Activated naive CD8-positive, alpha-beta T cell (primary cell): ENCODE results near the gene ITPR2.
"Not testable (repeated sequence)": the region's sequence is repeated elsewhere in the genome, so short reads cannot be mapped to it uniquely, and the experiment has no call there.

ENCODE experiments used
- H3K27ac Mint-ChIP-seq: one replicate; pipeline ENCODE4 v1.8.0; 2021; ENCODE audit warnings: mixed read lengths
- H3K27me3 Mint-ChIP-seq: one replicate; pipeline ENCODE4 v1.8.0; 2021; ENCODE audit warnings: mixed read lengths
- H3K36me3 Mint-ChIP-seq: one replicate; pipeline ENCODE4 v1.8.0; 2021; ENCODE audit warnings: mixed read lengths
- H3K4me1 Mint-ChIP-seq: one replicate; pipeline ENCODE4 v1.8.0; 2021; ENCODE audit warnings: low read depth, mixed read lengths
- H3K4me3 Mint-ChIP-seq: one replicate; pipeline ENCODE4 v1.8.0; 2021; ENCODE audit warnings: mild to moderate bottlenecking, mixed read lengths
- H3K9me3 Mint-ChIP-seq: one replicate; pipeline ENCODE4 v1.8.0; 2021; ENCODE audit warnings: low read depth, mixed read lengths

ITPR2 gene

GRCh38 chr12:26610774-26611173 lies 222.2 kb downstream of the ITPR2 start:
- Mint-ChIP-seq H3K27ac (no peak overlapping the region), H3K36me3 (peaks cover 5% of the 10 kb centered on the region), H3K27me3 (no peaks in the 10 kb centered on the region), H3K4me3 (no peak overlapping the region), H3K9me3 (no peaks in the 10 kb centered on the region), H3K4me1 (no peaks in the 10 kb centered on the region)

GRCh38 chr12:26609986-26610385 lies 223.0 kb downstream of the ITPR2 start:
- H3K27me3 Mint-ChIP-seq: no peaks in the 10 kb centered on the region
- H3K9me3 Mint-ChIP-seq: no peaks in the 10 kb centered on the region
- H3K4me3 Mint-ChIP-seq: no peak overlapping the region
- H3K27ac Mint-ChIP-seq: no peak overlapping the region
- H3K4me1 Mint-ChIP-seq: no peaks in the 10 kb centered on the region
- H3K36me3 Mint-ChIP-seq: peaks cover 5% of the 10 kb centered on the region

- Mint-ChIP-seq H3K36me3 (peaks cover 8% of the 10 kb centered on the region), H3K4me3 (no peak overlapping the region), H3K27me3 (no peaks in the 10 kb centered on the region), H3K4me1 (no peaks in the 10 kb centered on the region), H3K27ac (no peak overlapping the region), H3K9me3 (no peaks in the 10 kb centered on the region)
Observed at GRCh38 chr12:26608706-26609105, 224.3 kb downstream of the ITPR2 start.

DNA sequence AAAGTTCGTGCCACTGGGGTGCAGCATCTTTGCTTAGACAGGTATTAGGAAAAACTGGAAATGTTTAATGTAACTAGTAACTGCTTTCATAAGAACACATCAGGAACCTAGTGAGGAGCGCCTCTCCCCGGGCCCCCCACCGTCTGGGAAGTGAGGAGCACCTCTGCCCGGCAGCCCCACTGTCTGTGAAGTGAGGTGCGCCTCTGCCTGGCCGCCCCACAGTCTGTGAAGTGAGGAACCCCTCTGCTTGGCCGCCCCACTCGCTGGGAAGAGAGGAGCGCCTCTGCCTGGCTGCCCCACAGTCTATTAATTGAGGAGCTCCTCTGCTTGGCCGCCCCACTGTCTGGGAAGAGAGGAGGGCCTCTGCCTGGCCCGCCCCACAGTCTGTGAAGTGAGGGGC lies 224.7 kb downstream of the ITPR2 start:
- Mint-ChIP-seq H3K9me3 (no peaks in the 10 kb centered on the region), H3K36me3 (peaks cover 11% of the 10 kb centered on the region), H3K27me3 (no peaks in the 10 kb centered on the region), H3K27ac (no peak overlapping the region), H3K4me3 (no peak overlapping the region), H3K4me1 (no peaks in the 10 kb centered on the region)

DNA sequence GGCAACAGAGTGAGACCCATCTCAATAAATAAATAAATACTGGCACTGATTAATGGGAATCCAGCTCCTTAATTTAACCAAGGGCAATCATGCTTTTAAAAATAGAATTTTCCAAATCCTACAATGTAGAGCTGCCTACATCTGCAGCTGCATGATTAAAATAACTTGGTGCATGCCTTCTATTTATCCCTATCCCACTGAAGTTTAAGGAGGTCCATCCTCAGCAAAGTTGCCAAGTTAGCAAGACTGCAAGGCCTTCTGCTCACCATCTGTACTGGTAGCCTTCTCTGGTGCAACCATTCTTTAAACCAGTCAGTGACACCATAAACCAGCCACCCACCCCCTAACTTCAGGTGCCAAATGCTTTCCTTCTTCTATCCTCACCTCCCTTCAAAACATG lies 226.1 kb downstream of the ITPR2 start:
- Mint-ChIP-seq H3K4me3 (no peak overlapping the region), H3K9me3 (no peaks in the 10 kb centered on the region), H3K27ac (no peak overlapping the region)

DNA sequence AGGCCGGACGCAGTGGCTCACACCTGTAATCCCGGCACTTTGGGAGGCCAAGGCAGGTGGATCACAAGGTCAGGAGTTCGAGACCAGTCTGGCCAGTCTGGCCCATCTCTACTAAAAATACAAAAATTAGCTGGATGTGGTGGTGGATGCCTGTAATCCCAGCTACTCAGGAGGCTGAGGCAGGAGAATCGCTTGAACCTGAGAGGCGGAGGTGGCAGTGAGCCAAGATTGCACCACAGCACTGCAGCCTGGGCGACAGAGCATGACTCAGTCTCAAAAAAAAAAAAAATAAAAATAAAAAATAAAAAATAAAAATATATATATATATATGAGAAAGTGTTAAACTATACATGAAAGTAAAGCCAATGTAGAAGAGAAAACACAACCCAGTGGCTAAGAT lies 228.2 kb downstream of the ITPR2 start:
- peaks cover 23% of the 10 kb centered on the region for H3K36me3 Mint-ChIP-seq
- H3K9me3 Mint-ChIP-seq, H3K27me3 Mint-ChIP-seq, H3K4me3 Mint-ChIP-seq, H3K4me1 Mint-ChIP-seq, H3K27ac Mint-ChIP-seq: not testable (repeated sequence)

More for the DNA sequence above, 226.1 kb downstream of the ITPR2 start:
- no peaks in the 10 kb centered on the region for H3K4me1 Mint-ChIP-seq
- H3K36me3 Mint-ChIP-seq: peaks cover 12% of the 10 kb centered on the region
- H3K27me3 Mint-ChIP-seq: no peaks in the 10 kb centered on the region

GRCh38 chr12:26599096-26599695 lies 233.8 kb downstream of the ITPR2 start:
- no peak overlapping the region for H3K27ac Mint-ChIP-seq
- H3K36me3 Mint-ChIP-seq: peaks cover 40% of the 10 kb centered on the region
- H3K9me3 Mint-ChIP-seq: peaks cover 5% of the 10 kb centered on the region
- H3K4me3 Mint-ChIP-seq: no peak overlapping the region
- H3K27me3 Mint-ChIP-seq: no peaks in the 10 kb centered on the region
- no peaks in the 10 kb centered on the region for H3K4me1 Mint-ChIP-seq

DNA sequence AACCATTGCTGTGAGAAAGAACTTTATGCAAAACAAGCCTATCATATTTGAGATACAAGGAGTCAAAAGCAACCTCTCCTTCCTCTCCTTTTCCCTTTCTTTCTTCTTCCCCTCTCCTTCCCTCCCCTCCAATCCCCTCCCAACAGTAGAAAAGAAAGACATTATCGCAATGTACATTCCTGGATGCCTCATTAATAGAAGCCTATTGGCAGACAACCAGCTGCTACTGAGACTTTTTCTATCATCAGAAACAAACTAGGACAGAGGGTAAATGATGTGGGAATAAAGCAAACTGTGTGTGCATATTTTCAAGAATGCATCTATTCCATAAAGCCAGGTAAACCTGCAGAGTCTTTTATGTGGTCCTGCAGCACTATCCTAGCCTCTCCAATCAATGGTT lies 237.2 kb downstream of the ITPR2 start:
- H3K27me3 Mint-ChIP-seq: no peaks in the 10 kb centered on the region
- H3K27ac Mint-ChIP-seq: no peak overlapping the region
- peaks cover 57% of the 10 kb centered on the region for H3K36me3 Mint-ChIP-seq
- H3K4me1 Mint-ChIP-seq: no peaks in the 10 kb centered on the region
- H3K9me3 Mint-ChIP-seq: peaks cover 5% of the 10 kb centered on the region
- H3K4me3 Mint-ChIP-seq: no peak overlapping the region

DNA sequence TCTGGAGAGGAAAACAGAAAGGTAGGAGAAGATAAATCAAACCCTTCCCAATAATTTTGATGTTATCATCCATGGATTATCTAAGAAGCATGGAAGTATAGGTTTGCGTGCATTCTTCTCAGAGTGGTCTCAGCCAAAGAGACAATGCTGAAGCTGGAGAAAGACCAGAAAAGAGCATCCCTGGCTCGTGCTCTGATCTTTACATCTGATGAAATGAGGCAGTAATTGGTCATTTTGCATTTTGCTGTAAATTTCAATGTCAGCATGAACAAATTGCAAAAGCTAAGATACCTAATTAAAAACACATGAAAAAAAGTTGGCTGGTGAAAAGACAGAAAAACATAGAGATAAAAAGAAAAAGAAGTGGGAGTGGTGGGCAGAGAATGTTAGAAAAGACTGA lies 252.4 kb downstream of the ITPR2 start:
- H3K27ac Mint-ChIP-seq: no peak overlapping the region
- no peaks in the 10 kb centered on the region for H3K9me3 Mint-ChIP-seq
- H3K4me3 Mint-ChIP-seq: no peak overlapping the region
- peaks cover 16% of the 10 kb centered on the region for H3K4me1 Mint-ChIP-seq
- H3K27me3 Mint-ChIP-seq: no peaks in the 10 kb centered on the region
- peaks cover 18% of the 10 kb centered on the region for H3K36me3 Mint-ChIP-seq

DNA sequence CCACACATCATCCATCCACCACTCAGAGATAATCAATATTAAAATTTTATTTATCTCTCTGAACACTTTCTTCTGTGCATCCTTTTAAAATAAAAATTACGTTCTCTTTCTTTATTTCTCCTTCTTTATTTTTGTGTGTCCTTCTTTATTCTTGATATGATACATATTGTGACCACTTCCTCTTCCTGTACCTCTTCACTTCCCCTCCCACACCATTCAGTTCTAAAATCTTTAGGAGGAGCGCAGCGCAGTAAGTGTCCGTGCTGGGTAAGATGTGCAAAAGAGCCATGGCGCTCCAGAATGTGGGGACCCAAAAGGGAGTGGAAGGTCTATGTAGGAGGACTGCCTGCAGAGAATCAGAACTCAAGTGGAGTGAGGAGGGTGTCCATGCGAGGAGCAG lies 256.7 kb downstream of the ITPR2 start:
- Mint-ChIP-seq H3K27me3 (no peaks in the 10 kb centered on the region), H3K36me3 (peaks cover 34% of the 10 kb centered on the region), H3K4me3 (no peak overlapping the region), H3K4me1 (peaks cover 19% of the 10 kb centered on the region), H3K9me3 (no peaks in the 10 kb centered on the region), H3K27ac (no peak overlapping the region)

GRCh38 chr12:26573225-26573909 lies 259.6 kb downstream of the ITPR2 start:
- Mint-ChIP-seq H3K27ac (no peak overlapping the region), H3K4me3 (no peak overlapping the region), H3K9me3 (no peaks in the 10 kb centered on the region), H3K27me3 (no peaks in the 10 kb centered on the region), H3K36me3 (peaks cover 35% of the 10 kb centered on the region), H3K4me1 (peaks cover 19% of the 10 kb centered on the region)

DNA sequence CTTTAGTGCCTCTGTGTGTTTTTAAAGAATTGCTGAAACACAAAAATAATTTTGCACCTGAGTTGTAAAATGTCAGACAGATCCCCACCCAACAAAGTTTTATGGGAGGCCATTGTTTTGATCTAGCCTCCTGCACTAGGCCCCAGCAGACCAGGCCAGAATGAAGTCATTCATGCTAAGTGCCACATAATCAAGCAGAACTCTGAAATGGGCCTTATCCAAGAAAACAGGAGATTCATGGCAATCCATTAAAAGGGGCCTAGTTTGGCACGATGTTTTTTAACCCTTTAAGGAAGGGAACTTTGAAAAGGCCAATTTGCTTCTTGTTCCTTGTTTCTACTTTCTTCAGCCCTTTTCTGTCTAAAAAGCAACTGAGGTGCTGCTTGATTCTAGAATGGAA lies 260.9 kb downstream of the ITPR2 start:
- Mint-ChIP-seq H3K9me3 (no peaks in the 10 kb centered on the region), H3K4me1 (peaks cover 17% of the 10 kb centered on the region), H3K36me3 (peaks cover 33% of the 10 kb centered on the region)

GRCh38 chr12:26571560-26571959 lies 261.4 kb downstream of the ITPR2 start:
- Mint-ChIP-seq H3K4me3 (no peak overlapping the region), H3K27me3 (no peaks in the 10 kb centered on the region), H3K9me3 (no peaks in the 10 kb centered on the region), H3K36me3 (peaks cover 39% of the 10 kb centered on the region), H3K27ac (no peak overlapping the region), H3K4me1 (peaks cover 11% of the 10 kb centered on the region)

More for the DNA sequence above, 260.9 kb downstream of the ITPR2 start:
- Mint-ChIP-seq H3K4me3 (no peak overlapping the region), H3K27me3 (no peaks in the 10 kb centered on the region), H3K27ac (no peak overlapping the region)

DNA sequence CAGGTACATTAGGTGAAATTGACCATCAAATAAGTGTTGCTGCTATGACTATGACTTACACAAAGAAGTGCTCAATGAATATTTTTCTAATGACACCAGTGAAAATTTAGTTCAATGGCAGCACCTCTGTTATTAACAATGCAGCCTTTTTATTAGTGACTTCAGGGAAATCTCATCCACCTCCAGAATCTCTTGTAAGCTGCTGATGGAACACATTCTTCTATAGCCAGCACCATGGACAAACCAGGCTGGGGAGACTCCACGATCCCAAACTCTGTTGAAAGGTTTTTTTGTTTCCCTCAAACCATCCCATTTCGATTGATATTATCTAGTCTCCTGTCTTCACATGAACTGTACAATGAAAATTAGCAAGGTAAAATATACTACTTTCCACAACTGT lies 265.9 kb downstream of the ITPR2 start:
- Mint-ChIP-seq H3K27ac (no peak overlapping the region), H3K4me3 (no peak overlapping the region), H3K9me3 (no peaks in the 10 kb centered on the region), H3K4me1 (no peaks in the 10 kb centered on the region), H3K36me3 (peaks cover 36% of the 10 kb centered on the region), H3K27me3 (no peaks in the 10 kb centered on the region)

DNA sequence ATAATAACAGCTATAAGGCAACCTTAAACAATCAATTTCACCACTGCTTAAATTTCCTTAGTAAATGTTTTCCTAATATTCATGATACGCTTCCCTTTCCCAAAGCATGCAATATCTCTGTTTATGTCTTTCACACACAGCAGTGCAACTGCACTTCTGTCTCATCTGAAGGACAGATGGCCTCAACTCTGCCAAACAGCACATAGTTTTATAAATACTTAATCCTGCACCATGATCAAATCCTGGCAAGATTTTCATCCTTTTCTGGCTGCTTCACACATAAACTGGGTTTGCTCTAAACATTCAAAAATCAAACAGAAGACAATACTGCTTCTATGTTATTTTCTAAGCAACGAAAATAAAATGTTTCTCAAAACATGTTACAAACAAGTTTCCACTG lies 266.3 kb downstream of the ITPR2 start:
- Mint-ChIP-seq H3K27ac (no peak overlapping the region), H3K4me1 (no peaks in the 10 kb centered on the region), H3K9me3 (no peaks in the 10 kb centered on the region), H3K36me3 (peaks cover 39% of the 10 kb centered on the region), H3K4me3 (no peak overlapping the region), H3K27me3 (no peaks in the 10 kb centered on the region)

DNA sequence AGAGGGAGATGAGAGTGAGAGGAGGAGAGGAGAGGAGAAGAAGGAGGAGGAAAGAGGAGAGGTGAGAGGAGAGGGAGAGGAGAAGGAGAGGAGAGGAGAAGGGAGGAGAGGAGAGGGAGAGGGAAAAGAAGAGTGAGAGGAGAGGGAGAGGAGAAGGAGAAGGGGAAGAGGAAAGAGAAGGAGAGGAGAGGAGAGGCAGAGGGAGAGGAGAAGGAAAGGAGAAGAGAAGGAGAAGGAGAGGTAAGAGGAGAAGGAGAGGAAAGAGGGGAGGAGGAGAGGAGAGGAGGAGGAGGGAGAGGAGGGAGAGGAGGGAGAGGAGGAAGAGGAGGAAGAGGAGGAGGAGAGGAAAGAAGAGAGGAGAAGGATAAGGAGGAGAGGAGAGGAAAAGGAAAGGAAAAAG lies 266.8 kb downstream of the ITPR2 start:
- H3K4me3 Mint-ChIP-seq: no peak overlapping the region
- no peaks in the 10 kb centered on the region for H3K4me1 Mint-ChIP-seq
- no peak overlapping the region for H3K27ac Mint-ChIP-seq
- no peaks in the 10 kb centered on the region for H3K9me3 Mint-ChIP-seq
- H3K27me3 Mint-ChIP-seq: no peaks in the 10 kb centered on the region
- peaks cover 39% of the 10 kb centered on the region for H3K36me3 Mint-ChIP-seq
